SU-DHL-6 (cell line): Measurements from ENCODE around the gene ZDHHC3.

Source experiments
- H2AFZ ChIP-seq: fragments of 200-600 bp; sonication (generic); 2 replicates; pipeline ENCODE4 v1.6.1; 2014; ENCODE audit warnings: low read depth, mild to moderate bottlenecking, moderate library complexity, mixed read lengths, antibody characterized with exemption, low read length; ENCODE audit not compliant: severe bottlenecking
- H3F3A ChIP-seq: fragments of 200-600 bp; shearing (Covaris generic); 2 replicates; pipeline ENCODE4 v1.6.0; 2016; ENCODE audit warnings: antibody characterized with exemption, mild to moderate bottlenecking; ENCODE audit not compliant: insufficient read depth
- H3K27ac ChIP-seq: fragments of 200-600 bp; sonication (generic); 2 replicates; pipeline ENCODE4 v1.5.1; 2016; ENCODE audit warnings: low read depth, mild to moderate bottlenecking, low read length, moderate library complexity, mixed read lengths
- H3K27me3 ChIP-seq: fragments of 200-600 bp; sonication (generic), shearing (Covaris generic); 2 replicates; pipeline ENCODE4 v1.6.0; 2014; ENCODE audit warnings: mild to moderate bottlenecking, low read length
- H3K36me3 ChIP-seq: fragments of 200-600 bp; sonication (generic); 2 replicates; pipeline ENCODE4 v1.6.1; 2014; ENCODE audit warnings: mild to moderate bottlenecking, low read length, mixed read lengths
- H3K4me2 ChIP-seq: fragments of 300-600, 200-600 bp; shearing (Covaris generic), sonication (generic); 2 replicates; pipeline ENCODE4 v1.6.0; 2014; ENCODE audit warnings: low read length, low read depth, mild to moderate bottlenecking; ENCODE audit not compliant: poor library complexity, severe bottlenecking
- H3K4me3 ChIP-seq: fragments of 200-600 bp; sonication (generic); 2 replicates; pipeline ENCODE4 v1.5.1; 2014; ENCODE audit warnings: antibody characterized with exemption, low read length, mild to moderate bottlenecking, mixed read lengths; ENCODE audit not compliant: insufficient read depth, poor library complexity, severe bottlenecking
- H3K79me2 ChIP-seq: fragments of 200-600 bp; sonication (generic); 2 replicates; pipeline ENCODE4 v1.6.1; 2014; ENCODE audit warnings: mild to moderate bottlenecking, low read length, moderate library complexity; ENCODE audit not compliant: insufficient read depth
- H3K9ac ChIP-seq: fragments of 200-600 bp; sonication (generic); 2 replicates; pipeline ENCODE4 v1.7.0; 2014; ENCODE audit warnings: mild to moderate bottlenecking, low read length
- H3K9me2 ChIP-seq: fragments of 200-600 bp; sonication (generic); replicated peaks from 2 replicates; pipeline ENCODE4 v1.6.1; 2014; ENCODE audit warnings: low read length; ENCODE audit not compliant: insufficient read depth
- H3K9me3 ChIP-seq: fragments of 200-600 bp; sonication (generic); 2 replicates; pipeline ENCODE4 v1.6.1; 2014; ENCODE audit warnings: low read length, mixed read lengths; ENCODE audit not compliant: insufficient read depth
- H4K20me1 ChIP-seq: fragments of 200-600 bp; sonication (generic); 2 replicates; pipeline ENCODE4 v1.6.1; 2014; ENCODE audit warnings: low read depth, mild to moderate bottlenecking, antibody characterized with exemption, low read length, moderate library complexity, mixed read lengths
- EZH2phosphoT487 ChIP-seq: fragments of 200-600 bp; sonication (generic), shearing (Covaris generic); conservative IDR thresholded peaks from 2 replicates; pipeline ENCODE4 v1.6.1; 2018; ENCODE audit warnings: mild to moderate bottlenecking, antibody characterized with exemption, low read length, moderate library complexity, mixed read lengths
- TF ChIP-seq, protein P1 (sequence below): fragments of 200-600 bp; sonication (generic); IDR thresholded peaks from one replicate; pipeline ENCODE4 v1.5.1; 2017; ENCODE audit warnings: antibody characterized with exemption, mild to moderate bottlenecking, low read length, moderate library complexity; ENCODE audit not compliant: insufficient read depth, poor library complexity, severe bottlenecking

ZDHHC3 gene

DNA sequence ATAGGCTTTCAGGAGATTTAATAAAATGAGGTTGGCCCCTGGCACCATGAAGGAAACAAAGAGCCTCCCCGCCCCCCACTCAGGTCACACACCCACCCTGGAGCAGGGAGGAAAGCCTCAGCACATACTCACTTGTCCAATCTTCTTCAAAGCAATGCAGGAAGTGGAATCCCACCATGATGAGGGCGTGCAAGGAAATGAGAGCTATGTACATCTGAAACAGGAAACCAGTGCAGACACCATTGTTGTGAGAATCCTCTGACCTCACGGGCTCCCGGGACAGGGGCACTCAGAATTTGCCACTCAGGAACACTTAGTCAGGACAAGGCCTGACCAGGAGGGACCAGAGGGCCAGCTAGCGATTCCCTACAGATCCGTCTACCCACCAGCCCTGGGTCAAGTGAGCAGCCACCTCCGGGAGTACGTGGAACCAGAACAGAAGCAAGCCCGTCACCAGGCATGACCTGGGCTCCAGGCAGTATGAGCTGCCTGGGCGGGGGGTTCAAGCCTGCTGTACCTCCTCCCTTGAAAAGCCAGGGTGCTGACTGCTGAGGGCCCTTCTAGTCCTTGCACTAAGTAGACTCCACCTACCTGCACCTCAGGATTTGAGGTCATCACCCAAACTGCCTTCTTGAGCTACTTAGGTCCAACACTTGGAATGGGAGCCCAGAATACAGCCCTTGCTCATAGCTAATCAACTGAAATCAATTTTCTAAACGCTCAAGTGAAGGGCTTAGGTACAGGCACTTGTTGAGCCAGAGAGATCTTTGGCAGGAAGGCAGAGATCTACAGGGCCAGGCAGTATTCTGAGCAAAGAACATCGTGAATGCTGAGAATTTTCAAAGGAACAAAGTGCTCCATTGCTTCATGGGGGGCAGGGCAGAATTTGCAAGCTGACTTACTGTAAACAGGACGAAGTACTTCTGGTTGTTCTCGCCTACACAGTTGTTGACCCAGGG lies 42.7 kb downstream of the ZDHHC3 start:
- Histone ChIP-seq H3K4me3 (no peak overlapping the region), H3K36me3 (no peaks in the 10 kb centered on the region), H3K9me3 (no peaks in the 10 kb centered on the region), H3F3A (no peaks in the 10 kb centered on the region), H3K4me2 (no peak overlapping the region), H3K79me2 (no peaks in the 10 kb centered on the region), H3K9ac (no peak overlapping the region), H4K20me1 (no peaks in the 10 kb centered on the region), H3K27me3 (no peaks in the 10 kb centered on the region), H3K27ac (no peak overlapping the region), H2AFZ (no peak overlapping the region), H3K9me2 (no peaks in the 10 kb centered on the region)
- no peak for TF ChIP-seq EZH2phosphoT487
- TF ChIP-seq, protein P1, sequence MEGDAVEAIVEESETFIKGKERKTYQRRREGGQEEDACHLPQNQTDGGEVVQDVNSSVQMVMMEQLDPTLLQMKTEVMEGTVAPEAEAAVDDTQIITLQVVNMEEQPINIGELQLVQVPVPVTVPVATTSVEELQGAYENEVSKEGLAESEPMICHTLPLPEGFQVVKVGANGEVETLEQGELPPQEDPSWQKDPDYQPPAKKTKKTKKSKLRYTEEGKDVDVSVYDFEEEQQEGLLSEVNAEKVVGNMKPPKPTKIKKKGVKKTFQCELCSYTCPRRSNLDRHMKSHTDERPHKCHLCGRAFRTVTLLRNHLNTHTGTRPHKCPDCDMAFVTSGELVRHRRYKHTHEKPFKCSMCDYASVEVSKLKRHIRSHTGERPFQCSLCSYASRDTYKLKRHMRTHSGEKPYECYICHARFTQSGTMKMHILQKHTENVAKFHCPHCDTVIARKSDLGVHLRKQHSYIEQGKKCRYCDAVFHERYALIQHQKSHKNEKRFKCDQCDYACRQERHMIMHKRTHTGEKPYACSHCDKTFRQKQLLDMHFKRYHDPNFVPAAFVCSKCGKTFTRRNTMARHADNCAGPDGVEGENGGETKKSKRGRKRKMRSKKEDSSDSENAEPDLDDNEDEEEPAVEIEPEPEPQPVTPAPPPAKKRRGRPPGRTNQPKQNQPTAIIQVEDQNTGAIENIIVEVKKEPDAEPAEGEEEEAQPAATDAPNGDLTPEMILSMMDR = no peak

DNA sequence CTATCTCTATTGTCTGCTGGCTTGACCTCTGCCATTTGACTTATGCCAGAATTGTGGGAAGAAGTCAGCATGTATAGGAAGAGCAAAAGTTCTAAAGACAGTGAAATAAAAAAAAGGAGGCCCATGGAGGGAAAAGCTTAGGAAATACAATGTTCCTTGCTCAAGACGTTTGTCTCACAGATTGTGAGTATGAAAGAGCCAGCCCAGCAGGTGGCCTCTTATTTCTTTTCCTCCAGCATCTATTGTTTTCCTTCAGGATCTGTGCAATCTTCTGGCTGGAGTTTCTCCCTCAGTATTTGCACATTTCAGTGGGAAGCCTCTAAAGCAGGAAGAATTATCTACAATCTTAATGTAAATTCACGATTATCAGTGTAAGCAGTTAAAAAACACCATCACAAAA lies 43.7 kb downstream of the ZDHHC3 start:
- no peak overlapping the region for H3K4me3 ChIP-seq
- no peaks in the 10 kb centered on the region for H3K27me3 ChIP-seq
- H3K36me3 ChIP-seq = no peaks in the 10 kb centered on the region
- no peak overlapping the region for H3K4me2 ChIP-seq
- no peaks in the 10 kb centered on the region for H3F3A ChIP-seq
- no peaks in the 10 kb centered on the region for H4K20me1 ChIP-seq
- no peaks in the 10 kb centered on the region for H3K9me2 ChIP-seq
- TF ChIP-seq, protein P1 = no peak
- no peak for TF ChIP-seq EZH2phosphoT487
- no peak overlapping the region for H2AFZ ChIP-seq
- no peak overlapping the region for H3K27ac ChIP-seq
- no peaks in the 10 kb centered on the region for H3K79me2 ChIP-seq
- no peaks in the 10 kb centered on the region for H3K9me3 ChIP-seq
- H3K9ac ChIP-seq = no peak overlapping the region

DNA sequence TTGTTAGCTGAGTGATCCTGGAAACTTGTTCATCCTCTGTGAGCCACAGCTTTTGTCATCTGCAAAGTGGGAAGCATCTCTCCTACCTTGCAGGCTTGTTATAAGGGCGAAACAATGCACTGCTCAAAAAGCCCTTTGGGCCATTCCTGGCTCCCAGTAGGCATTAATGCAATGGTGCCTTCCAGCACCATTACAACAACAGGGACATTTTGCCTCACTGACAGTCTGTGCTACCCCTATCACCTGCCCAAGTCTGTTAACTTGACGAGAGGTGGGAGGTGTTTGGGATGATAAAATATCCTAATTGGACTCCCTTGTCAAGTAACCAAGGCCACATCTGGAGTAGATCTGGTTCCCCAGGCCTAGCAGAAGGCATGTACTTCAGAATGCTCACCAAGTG lies 44.2 kb downstream of the ZDHHC3 start:
- Histone ChIP-seq H3K36me3 (no peaks in the 10 kb centered on the region), H4K20me1 (no peaks in the 10 kb centered on the region), H3F3A (no peaks in the 10 kb centered on the region), H3K9me3 (no peaks in the 10 kb centered on the region), H3K4me2 (no peak overlapping the region), H3K79me2 (no peaks in the 10 kb centered on the region), H3K4me3 (no peak overlapping the region), H3K9me2 (no peaks in the 10 kb centered on the region), H3K27me3 (no peaks in the 10 kb centered on the region), H3K27ac (no peak overlapping the region), H3K9ac (no peak overlapping the region), H2AFZ (no peak overlapping the region)
- TF ChIP-seq, protein P1 = no peak
- TF ChIP-seq EZH2phosphoT487 = no peak
